ENCODE results near the gene CCDC200.
"Not testable (repeated sequence)": the region's sequence is repeated elsewhere in the genome, so short reads cannot be mapped to it uniquely, and the experiment has no call there.

CCDC200 gene

DNA sequence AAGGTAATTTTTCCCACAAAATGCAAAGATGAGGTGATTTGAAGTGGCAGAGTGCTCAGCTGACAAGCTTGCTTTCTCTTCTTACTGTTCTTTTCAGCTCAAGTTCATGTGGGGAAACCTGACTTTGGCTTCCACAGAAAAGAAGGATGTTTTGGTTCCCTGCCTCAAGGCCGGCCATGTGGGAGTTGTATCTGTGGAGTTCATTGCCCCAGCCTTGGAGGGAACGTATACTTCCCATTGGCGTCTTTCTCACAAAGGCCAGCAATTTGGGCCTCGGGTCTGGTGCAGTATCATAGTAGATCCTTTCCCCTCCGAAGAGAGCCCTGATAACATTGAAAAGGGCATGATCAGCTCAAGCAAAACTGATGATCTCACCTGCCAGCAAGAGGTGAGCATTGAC is 35.2 kb downstream of the CCDC200 start:
- TF ChIP-seq ARNTL (CRISPR knock-in tag; IDR thresholded peaks at IDR 0.05; ENCODE audit: borderline replicate concordance, low read depth) (no peak), TCF4 (CRISPR knock-in tag; IDR thresholded peaks at IDR 0.05; ENCODE audit: borderline replicate concordance) (no peak), BACH2 (CRISPR knock-in tag; IDR thresholded peaks at IDR 0.05; ENCODE audit: borderline replicate concordance) (no peak), PATZ1 (CRISPR knock-in tag; IDR thresholded peaks at IDR 0.05; ENCODE audit: borderline replicate concordance) (no peak), GLIS3 (CRISPR knock-in tag; IDR thresholded peaks at IDR 0.05) (no peak), ZC3H10 (CRISPR knock-in tag; IDR thresholded peaks at IDR 0.05) (no peak), RARB (CRISPR knock-in tag; IDR thresholded peaks at IDR 0.05) (no peak), ESRRG (CRISPR knock-in tag; IDR thresholded peaks at IDR 0.05) (no peak), ZNF565 (CRISPR knock-in tag; conservative IDR thresholded peaks at IDR 0.05; ENCODE audit: low read depth) (no peak), POU6F1 (CRISPR knock-in tag; IDR thresholded peaks at IDR 0.05; ENCODE audit: borderline replicate concordance, low read depth) (no peak), CREB5 (CRISPR knock-in tag; IDR thresholded peaks at IDR 0.05; ENCODE audit: low read depth) (no peak), ZFP30 (CRISPR knock-in tag; IDR thresholded peaks at IDR 0.05) (no peak), ISL1 (CRISPR knock-in tag; IDR thresholded peaks at IDR 0.05) (no peak), PPARA (CRISPR knock-in tag; IDR thresholded peaks at IDR 0.05; ENCODE audit: borderline replicate concordance) (no peak), SNAI2 (CRISPR knock-in tag; IDR thresholded peaks at IDR 0.05) (no peak), ZFP3 (CRISPR knock-in tag; IDR thresholded peaks at IDR 0.05) (no peak), ZNF70 (CRISPR knock-in tag; IDR thresholded peaks at IDR 0.05) (no peak), ZNF8 (CRISPR knock-in tag; IDR thresholded peaks at IDR 0.05) (no peak)
- TF ChIP-seq, protein P1, sequence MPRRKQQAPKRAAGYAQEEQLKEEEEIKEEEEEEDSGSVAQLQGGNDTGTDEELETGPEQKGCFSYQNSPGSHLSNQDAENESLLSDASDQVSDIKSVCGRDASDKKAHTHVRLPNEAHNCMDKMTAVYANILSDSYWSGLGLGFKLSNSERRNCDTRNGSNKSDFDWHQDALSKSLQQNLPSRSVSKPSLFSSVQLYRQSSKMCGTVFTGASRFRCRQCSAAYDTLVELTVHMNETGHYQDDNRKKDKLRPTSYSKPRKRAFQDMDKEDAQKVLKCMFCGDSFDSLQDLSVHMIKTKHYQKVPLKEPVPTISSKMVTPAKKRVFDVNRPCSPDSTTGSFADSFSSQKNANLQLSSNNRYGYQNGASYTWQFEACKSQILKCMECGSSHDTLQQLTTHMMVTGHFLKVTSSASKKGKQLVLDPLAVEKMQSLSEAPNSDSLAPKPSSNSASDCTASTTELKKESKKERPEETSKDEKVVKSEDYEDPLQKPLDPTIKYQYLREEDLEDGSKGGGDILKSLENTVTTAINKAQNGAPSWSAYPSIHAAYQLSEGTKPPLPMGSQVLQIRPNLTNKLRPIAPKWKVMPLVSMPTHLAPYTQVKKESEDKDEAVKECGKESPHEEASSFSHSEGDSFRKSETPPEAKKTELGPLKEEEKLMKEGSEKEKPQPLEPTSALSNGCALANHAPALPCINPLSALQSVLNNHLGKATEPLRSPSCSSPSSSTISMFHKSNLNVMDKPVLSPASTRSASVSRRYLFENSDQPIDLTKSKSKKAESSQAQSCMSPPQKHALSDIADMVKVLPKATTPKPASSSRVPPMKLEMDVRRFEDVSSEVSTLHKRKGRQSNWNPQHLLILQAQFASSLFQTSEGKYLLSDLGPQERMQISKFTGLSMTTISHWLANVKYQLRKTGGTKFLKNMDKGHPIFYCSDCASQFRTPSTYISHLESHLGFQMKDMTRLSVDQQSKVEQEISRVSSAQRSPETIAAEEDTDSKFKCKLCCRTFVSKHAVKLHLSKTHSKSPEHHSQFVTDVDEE (CRISPR knock-in tag; IDR thresholded peaks at IDR 0.05), result no peak
- ATAC-seq, result no peak

- ATAC-seq, result not testable (repeated sequence)
These were observed 41.8 kb downstream of the CCDC200 start for GRCh38 chr17:43186656-43187055.

GRCh38 chr17:43183921-43184320 is 44.5 kb downstream of the CCDC200 start:
- TF ChIP-seq ZNF70 (CRISPR knock-in tag; IDR thresholded peaks at IDR 0.05), result no peak
- TF ChIP-seq CSRNP3 (CRISPR knock-in tag; IDR thresholded peaks at IDR 0.05), result no peak
- no peak for TF ChIP-seq ZFP3 (CRISPR knock-in tag; IDR thresholded peaks at IDR 0.05)
- no peak for TF ChIP-seq TOX (CRISPR knock-in tag; IDR thresholded peaks at IDR 0.05; ENCODE audit: borderline replicate concordance)
- TF ChIP-seq SNAI2 (CRISPR knock-in tag; IDR thresholded peaks at IDR 0.05), result no peak
- TF ChIP-seq, protein P1 (CRISPR knock-in tag; IDR thresholded peaks at IDR 0.05), result no peak
- TF ChIP-seq ZC3H10 (CRISPR knock-in tag; IDR thresholded peaks at IDR 0.05), result no peak
- no peak for TF ChIP-seq GLIS3 (CRISPR knock-in tag; IDR thresholded peaks at IDR 0.05)
- TF ChIP-seq POU6F1 (CRISPR knock-in tag; IDR thresholded peaks at IDR 0.05; ENCODE audit: borderline replicate concordance, low read depth), result no peak
- ATAC-seq, result no peak

All from SK-N-SH treated with all-trans-retinoic acid at 6 μM for 48 hours (cell line).